RWPE1 (cell line): Measurements from ENCODE around the gene NPFF.

Experiments
- CTCF ChIA-PET: fragments of 350-600 bp; sonication (Branson Sonifier 250); formaldehyde crosslinking; extraction: SDS; loops from one replicate; lab custom pipeline; 2021; lab: Yijun Ruan, JAX
- POLR2A ChIA-PET: fragments of 400-600 bp; formaldehyde crosslinking; extraction: SDS; loops from one replicate; lab custom pipeline; 2020; ENCODE audit warnings: antibody characterized with exemption; ENCODE audit not compliant: low non-redundant PET; lab: Yijun Ruan, JAX
- DNase-seq: peaks from one replicate; pipeline ENCODE4 v3.0.0; 2012; ENCODE audit warnings: low spot score
- H3K27ac ChIP-seq: fragments of 450-650 bp; 2 replicates; pipeline ENCODE4 v1.5.1; 2017
- CTCF ChIP-seq: fragments of 450-650 bp; conservative IDR thresholded peaks from 2 replicates; pipeline ENCODE4 v1.5.1; 2017; ENCODE audit warnings: low read depth, mild to moderate bottlenecking

NPFF gene

DNA sequence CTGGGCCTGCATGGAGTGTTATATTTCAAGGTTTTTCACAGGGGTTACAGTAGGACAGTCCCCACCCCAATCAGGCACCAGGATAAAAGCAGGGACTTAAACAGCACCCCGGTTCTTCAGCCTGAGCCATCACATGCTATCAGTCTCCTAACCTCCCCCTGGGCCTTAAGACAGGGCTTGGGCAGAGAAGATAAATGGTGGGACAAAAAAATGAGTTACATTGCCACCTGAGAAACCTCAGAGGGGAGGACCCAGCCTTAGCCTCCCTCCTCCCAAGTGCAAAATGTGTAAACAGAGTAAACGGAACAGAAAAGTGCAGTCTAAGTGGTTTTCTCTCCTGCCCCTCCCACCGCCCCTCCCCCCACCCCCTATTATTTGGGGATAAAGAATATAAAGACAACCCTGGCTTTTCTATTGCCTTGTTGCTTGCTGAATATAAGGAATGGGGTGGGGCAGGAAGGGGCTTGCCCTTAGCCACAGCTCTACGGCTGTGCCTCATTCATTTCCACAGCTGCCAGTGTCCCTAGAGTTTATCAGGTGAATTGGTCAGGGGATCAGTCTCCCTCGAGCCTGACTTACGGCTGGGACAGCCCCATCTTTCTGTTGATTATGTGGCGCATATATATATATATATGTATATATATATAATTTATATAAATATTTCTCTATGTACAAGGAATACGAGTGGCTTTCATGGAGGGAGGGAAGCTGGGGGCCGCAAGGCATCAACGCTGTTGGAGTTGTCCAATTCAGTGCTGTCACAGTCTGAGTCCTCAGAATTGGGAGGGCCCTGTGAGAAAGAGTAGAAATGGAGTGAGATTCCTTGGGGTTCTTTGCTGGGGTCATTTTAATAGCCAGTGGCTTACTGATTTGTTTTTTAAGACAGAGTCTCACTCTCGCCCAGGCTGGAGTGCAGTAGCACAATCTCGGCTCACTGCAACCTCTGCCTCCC is 26.5 kb downstream of the NPFF start:
- TF ChIP-seq CTCF: no peak
- H3K27ac ChIP-seq: peak overlapping the region; percentile 70
- no peak for DNase-seq
- CTCF ChIA-PET: interaction anchor here (1.8 kb wide), 1 partner anchor 28 kb away, joined by 6 read pairs; no protein-coding TSS in a partner anchor
- POLR2A ChIA-PET: interaction anchor here (0.8 kb wide), 1 partner anchor 8 kb away, joined by 3 read pairs; no protein-coding TSS in a partner anchor

GRCh38 chr12:53479331-53479730 is 28.0 kb downstream of the NPFF start:
- no peak for TF ChIP-seq CTCF
- DNase-seq: no peak
- H3K27ac ChIP-seq: no peak overlapping the region
- ChIA-PET POLR2A (interaction anchor here (0.7 kb wide), 1 partner anchor 29 kb away, joined by 3 read pairs; no protein-coding TSS in a partner anchor), CTCF (interaction anchor here (0.7 kb wide), 1 partner anchor 934 kb away, joined by 3 read pairs; no protein-coding TSS in a partner anchor)

- no peak overlapping the region for H3K27ac ChIP-seq
- ChIA-PET POLR2A (interaction anchor here (0.7 kb wide), 1 partner anchor 30 kb away, joined by 3 read pairs; no protein-coding TSS in a partner anchor), CTCF (interaction anchor here (0.6 to 0.7 kb wide), 2 partner anchors 84 to 935 kb away, joined by 3 read pairs; no protein-coding TSS in a partner anchor)
- TF ChIP-seq CTCF: no peak
- no peak for DNase-seq
These were observed 28.4 kb downstream of the NPFF start for GRCh38 chr12:53478865-53479264.

DNA sequence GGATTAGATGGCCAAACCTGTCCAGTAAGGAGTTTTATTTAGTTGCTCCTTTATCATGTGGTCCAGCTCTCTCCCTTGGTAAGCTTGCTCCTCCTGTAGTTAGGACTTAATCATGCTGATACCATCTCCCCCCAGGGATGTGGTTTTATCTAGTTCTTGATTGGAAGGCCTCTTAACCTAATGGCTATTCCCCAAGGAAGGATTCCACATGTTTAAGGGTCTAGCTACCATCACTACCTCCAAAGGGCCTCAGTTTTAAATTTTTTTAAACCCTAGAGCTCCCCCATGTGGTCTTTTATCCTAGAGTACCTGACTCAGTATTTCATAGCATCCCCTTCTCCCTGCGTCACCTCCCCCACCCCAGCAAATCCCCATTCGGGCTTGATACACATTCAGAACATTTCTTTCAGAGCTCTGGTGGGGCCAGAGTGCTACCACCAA is 30.5 kb downstream of the NPFF start:
- no peak for DNase-seq
- no peak overlapping the region for H3K27ac ChIP-seq
- ChIA-PET POLR2A (no interaction called here), CTCF (interaction anchor here (0.5 to 1.0 kb wide), 5 partner anchors 15 to 156 kb away, joined by 3 to 10 read pairs (median 5); partner anchors contain the start of gene AAAS)
- peak; percentile 35; the same call in 1 of the 2 replicates for TF ChIP-seq CTCF

DNA sequence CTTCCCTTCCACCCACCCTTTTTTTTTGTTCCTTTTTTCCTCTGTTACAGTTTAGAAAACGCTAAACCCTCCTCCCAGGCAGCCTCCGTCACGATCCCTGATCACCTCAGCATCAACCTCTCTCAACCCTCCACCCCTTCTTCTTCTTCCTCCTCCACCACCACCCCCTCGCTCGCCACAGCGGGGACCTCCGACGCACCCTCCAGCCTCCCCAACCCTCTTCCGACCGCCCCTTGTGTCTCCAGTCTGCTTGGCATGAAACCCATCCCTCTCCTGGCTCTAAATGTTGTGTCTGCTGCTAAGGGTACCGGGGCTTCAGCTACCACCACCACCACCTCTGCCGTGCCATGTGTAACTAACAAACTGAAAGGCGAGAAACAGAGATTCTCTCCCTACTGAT is 32.5 kb downstream of the NPFF start:
- no peak for TF ChIP-seq CTCF
- POLR2A ChIA-PET: no interaction called here
- CTCF ChIA-PET: interaction anchor here (0.6 to 0.8 kb wide), 2 partner anchors 10 to 275 kb away, joined by 4 to 5 read pairs; no protein-coding TSS in a partner anchor
- no peak overlapping the region for H3K27ac ChIP-seq
- no peak for DNase-seq

DNA sequence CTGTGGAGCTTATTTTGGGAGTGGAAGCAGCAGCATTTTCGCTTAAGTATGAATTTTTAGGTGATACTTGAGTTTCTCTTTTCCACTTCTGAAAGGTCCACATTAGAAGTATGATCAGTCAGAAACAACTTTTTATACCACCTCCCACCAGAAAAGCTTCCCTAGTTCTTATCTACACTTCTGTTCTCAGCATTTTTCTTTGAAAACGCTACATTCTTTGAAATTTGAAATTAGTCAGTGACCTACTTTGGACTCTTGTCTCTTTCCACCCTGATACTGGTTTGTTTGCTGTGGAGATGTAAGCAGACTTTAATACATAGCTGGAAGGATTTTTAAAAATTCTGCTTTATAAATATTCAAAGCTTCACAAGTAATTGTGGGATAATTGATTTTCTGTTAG is 33.2 kb downstream of the NPFF start:
- DNase-seq: no peak
- ChIA-PET CTCF (no interaction called here), POLR2A (no interaction called here)
- H3K27ac ChIP-seq: no peak overlapping the region
- TF ChIP-seq CTCF: no peak
